CD4-positive, alpha-beta T cell treated with Interleukin-4 for 4 hours (primary cell): ENCODE results near the gene ELFN2.
"Not testable (repeated sequence)": the region's sequence is repeated elsewhere in the genome, so short reads cannot be mapped to it uniquely, and the experiment has no call there.

Source experiments
- DNase-seq: peaks from one replicate; pipeline ENCODE4 v3.0.0-alpha.2; 2020

ELFN2 gene

DNA sequence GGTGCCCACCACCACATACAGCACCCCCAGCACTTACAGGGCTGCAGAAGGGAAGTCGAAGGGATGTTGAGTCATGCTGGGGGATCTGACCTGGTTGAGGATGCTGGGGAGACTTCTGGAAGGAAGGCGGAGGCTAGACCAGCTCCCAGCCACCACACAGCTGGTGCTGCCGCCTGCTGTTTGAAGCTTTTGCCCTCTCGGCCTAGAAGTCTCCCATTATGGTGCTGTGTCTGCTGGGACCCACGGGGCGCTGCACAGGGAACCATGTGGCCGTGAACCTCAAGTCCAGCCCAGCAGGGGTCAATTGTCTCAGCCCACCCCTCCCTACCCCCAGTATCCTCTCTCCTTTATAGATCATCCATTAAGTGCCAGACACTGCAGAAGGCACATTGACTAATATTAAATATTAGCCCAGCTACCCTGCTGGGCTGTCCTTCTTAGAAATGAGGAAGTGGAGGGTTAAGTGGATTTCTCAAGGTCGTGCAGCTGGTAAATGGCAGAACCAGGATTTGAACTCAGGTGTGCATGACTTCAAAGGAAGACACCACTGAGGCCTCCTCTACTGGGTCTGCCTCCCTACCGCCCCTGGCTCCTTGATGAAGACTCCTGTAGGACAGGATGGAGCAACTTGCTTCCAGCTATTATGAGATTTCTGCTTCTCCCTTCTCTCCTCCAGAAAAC is 95.3 kb downstream of the ELFN2 start:
- DNase-seq: no peak

DNA sequence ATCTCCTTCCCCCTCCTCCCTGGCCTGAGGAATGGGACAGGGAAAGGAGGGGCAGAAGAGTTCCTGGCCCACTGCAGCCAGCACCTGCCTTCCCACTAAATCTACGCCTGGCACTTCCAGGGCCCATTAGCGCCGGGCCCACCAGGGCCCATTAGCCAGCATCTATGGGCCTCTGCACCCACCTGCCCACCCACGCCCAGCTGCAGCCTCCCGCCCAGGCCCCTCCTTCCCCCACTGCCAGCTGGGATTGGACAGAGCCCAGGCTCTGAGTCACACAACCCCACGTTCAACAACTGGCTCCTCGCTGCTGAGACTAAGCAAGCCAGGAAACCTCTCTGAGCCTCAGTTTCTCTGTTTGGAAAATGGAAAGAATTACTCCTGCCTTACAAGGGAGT is 96.2 kb downstream of the ELFN2 start:
- DNase-seq: no peak

DNA sequence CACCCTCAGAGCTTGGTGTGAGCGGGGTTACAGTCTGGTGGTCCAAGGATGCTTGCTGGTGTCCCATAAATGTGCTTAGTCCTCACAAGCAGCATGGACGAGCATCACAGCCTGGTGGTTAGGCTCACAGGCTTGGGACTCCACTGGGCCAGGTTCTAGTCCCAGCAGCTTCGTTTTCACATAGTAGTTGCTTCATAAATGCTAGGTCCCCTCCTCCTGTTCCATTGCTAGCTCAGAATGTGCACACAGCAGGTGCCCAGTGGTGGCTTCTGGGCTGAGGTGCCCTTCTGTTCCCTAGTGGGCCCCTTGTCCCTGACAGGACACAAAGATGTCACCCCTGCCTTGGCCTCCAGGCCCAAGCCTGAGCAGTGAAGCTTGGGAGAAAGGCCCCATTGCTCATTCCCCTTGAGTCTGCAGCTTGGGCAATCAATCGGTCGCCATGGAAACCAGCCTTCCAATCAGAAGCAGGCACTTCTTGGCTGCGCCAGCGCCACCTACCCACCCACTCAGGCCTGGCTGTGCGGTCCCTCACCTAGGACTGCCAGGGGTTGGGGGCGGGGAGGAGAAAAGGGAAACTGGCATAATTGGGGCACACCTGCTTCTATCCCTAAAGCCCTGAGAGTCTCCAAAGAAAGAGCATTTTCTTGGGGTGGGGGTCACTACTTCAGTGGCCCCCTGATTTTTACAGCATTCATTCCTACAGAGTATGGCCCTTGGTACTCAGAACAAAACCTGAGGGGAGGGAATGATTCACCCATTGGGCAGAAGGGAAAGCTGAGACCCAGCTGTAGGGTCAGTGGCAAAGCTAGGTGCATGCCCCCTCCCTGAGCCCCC is 96.9 kb downstream of the ELFN2 start:
- DNase-seq: peak; percentile 24

DNA sequence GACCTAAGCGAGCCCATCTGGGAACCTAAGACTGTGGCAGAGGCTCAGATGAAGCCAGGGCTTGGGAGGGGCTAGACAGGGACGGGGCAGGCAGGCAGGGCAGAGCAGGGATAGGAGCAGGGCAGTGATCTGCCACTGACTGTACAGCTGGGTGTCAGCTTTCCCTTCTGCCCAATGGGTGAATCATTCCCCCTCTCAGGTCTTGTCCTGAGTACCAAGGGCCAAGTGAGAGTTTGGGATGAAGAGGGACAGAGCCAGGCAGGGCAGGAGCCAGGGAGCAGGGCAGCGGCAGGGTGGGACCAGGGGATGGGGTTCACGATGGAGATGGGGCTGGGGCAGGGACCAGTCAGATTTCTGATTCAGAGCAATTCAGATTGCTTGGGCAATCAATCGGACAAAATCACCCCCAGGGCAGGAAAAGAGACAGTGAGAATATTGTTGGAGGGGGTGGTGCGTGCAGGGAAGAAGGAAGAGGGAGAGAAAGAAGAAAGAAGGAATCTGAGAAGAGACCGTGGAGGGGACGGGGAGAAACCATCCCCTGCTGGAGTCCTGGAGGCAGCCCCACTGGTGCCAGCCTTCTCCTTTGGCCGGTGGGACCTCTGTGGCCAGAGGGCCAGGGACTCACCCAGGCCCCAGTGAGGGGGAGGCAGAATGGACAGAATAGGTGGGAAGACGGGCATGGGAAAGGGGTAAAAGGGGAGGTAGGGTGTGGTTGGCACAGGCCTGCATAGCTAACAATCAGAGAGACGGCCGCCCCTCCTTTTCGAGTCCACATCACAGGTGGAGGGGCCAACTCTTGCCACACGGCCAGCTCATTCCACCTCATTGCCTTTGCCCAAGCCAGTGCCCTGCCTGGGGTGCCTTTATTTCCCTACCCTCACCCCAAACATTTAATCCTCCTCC is 97.8 kb downstream of the ELFN2 start:
- no peak for DNase-seq

DNA sequence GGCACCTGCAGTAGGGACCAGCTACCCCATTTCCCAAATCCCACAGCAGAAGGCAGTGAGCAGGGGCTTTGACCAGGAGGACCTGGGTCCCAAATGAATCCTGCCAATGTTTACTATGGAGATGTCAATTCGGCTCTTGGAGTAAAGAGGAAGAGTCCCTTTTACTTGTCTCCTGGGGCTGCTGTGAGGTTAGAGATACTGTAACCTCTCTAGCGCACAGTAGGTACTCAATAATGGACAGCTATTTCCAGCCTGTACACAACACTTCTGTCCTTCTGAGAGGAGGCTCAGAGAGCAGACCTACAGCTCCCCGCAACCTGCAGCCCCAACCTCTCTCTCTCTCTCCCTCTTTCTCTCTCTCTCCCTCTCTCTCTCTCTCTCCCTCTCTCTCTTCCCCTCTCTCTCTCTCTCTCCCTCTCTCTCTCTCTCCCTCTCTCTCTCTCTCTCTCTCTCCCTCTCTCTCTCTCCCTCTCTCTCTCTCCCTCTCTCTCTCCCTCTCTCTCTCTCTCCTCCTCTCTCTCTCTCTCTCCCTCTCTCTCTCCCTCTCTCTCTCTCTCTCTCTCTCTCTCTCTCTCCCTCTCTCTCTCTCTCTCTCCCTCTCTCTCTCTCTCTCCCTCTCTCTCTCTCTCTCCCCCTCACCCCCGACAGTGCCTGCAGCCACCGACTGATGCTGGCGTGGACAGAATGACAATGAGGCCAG is 98.6 kb downstream of the ELFN2 start:
- DNase-seq: not testable (repeated sequence)

DNA sequence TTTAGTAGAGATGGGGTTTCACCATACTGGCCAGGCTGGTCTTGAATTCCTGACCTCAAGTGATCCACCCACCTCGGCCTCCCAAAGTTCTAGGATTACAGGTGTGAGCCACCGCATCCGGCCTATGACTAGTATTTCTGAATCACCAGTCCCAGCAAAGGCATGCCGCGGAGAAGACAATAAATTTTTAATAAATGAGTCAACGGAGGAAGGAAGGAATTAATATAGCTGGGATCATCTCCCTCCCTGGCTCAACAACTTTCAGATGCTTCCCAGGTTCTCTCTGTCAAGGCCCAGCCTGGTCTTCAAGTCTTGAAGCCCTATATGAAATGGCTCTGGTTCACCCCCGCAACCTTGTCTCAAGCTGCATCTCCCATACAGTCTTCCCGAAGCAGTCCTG is 99.3 kb downstream of the ELFN2 start:
- DNase-seq: no peak

DNA sequence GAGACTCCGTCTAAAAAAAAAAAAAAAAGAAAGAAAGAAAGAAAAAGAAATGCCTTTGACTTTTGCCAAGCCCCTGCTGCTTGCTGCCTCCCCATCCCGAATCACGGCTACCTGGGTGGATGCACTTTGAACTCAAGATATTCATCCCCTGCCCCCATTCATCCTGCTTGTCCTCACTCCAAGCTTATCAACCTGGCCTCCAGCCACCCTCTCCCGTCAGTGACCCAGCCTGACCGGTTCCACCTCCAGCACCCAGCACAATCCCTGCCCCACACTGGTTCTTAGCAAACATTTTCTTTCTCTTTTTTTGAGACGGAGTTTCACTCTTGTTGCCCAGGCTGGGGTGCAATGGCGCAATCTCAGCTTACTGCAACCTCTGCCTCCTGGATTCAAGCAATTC is 100.6 kb downstream of the ELFN2 start:
- DNase-seq: no peak

DNA sequence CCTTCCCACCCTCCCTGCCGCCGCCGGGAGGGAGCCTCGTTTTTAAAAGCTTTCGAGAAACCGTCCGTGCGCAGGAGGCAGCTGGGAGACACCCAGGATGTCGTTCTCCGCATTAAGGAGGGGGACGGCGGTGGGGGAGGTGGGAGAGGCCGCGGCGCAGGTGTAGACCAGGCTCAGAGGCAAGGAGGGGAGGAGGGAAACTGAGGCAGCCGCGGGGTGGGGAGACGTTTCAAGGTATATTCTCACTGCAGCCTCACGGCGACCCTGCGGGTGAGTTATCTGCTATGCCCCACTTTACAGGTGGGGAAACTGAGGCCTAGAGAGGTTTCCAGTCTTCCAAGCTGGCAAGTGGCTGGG is 102.3 kb downstream of the ELFN2 start:
- DNase-seq: no peak

DNA sequence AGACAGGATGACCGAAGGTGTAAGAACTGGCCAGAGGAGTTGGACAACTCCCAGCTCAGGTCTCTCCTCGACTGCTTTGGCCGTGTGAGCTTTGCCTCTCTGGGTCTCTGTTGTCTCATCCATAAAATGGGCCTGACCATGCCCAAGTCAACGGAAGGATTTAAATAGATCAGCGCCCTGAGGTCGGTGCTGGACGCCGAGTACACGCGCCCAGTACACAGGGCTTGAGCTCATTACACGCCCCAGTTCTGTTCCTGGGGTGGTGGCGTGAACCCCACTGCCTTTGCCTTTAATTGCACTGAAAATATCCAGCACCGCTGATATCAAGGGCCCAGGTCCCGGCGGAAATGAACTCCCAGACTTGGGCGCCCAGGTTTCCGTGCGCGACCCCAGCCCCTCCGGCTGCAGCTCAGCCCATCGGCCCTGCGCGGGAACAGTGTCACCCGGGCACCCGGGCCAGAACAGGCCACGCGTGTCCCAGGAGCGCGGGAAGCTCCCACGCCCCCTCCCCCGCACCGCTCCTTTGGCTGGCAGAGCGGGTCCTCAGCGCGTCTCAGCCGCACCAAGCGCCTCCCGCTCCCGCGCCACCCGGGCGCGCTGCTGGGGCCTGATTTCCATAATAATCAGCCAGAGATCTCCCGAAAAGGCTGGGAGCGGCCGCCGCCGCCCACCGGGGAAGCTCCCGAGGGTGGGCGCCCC is 102.8 kb downstream of the ELFN2 start:
- no peak for DNase-seq

DNA sequence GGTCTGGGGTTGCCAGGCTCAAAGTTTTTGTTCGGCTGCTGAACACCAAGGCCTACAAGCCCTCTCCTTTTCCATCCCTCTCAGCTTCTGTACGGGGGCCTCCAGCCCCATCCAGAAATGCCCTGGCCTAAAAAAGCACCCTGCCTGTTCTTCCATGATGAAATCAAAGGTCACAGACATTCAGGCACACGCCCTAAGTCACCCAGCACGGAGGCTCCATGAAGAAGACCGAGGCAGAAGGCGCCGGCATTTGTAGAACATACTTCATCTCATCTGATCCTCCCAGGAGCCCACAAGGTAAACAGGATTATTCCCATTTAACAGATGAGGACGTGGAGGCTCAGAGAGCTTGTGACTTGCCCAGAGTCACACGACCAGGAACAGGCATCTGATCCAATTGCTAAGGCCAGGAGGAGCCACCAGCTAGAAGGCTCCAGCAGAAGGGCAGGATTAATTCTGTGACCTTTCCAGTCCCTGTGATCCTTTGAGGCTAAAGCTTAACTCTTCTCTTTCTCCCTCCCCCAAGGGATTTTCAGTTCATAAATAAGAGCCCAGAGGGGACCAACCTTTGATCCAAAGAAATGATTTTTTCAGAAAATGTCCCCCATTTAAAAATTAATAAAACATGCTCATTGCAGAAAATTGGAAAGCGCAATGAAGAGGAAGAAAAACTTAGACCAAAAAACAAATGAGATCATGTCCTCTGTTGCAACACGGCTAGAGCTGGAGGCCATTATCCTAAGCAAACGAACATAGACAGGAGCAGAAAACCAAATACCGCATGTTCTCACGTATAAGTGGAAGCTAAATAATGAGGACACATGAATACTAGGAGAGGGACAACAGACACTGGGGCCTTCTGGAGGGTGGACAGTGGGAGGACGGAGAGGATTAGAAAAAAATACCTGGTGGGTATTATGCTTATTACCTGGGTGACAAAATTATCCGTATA is 106.3 kb downstream of the ELFN2 start:
- no peak for DNase-seq

DNA sequence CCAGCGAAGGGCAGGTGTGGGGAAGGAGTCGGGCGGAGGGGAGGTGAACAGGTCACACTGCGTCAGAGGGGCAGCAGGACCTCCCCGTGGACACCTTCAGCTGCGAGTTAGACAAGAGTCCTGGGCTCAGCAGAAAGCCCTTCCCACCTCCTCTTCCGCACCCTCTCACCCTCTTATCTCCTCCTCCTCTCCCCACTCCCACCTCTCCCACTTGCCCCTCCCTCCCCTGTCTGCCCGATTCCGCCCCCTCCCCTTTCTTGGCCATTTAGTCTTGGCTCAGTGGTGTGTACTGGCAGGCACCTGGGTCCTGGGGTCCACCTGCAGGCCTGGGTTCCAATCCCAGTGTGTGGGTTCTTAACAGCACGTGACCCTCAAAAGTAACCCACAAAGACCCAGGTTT is 107.8 kb downstream of the ELFN2 start:
- no peak for DNase-seq

DNA sequence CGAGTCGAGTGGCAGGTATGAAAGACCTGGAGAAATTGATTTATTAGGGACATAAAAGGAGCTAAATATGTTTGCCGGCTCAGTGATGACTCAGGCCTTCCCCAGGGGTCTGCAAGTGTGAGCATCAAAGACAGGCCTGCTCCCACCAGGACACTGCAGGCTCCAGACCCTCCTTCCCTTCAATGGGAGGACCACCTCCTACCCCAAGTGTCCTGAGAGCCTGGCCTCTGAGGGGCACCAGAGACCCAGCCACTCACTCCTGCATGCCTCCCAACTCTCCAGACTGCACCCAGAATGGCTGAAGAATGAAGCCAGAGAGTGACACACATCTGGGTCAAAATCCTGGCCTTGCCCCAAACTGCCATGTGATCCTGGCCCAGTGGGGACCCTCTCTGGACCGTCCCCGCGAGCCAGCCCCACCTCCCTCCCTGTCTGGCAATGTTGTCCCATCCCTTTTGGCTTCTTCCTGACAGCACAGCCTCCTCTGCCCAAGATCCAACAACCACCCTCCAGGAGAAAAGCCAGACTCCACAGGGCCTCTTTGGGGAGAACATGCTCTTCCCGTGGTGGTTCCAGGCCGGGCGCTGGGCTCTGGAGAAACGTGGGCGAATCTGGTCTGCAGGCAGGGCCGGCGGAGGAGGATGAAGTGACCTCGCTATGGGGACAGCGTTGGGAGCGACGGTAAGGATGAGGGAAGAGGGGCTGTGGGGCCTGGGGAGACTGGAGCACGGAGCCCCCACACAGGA is 108.7 kb downstream of the ELFN2 start:
- no peak for DNase-seq
